ENCODE data around the gene STUB1.

Gene STUB1

GRCh38 chr16:715477-716199, 35.4 kb downstream of the STUB1 start (continued):
- TF ChIP-seq CSRNP3 (CRISPR knock-in tag; IDR thresholded peaks at IDR 0.05) (no peak), CSDC2 (CRISPR knock-in tag; IDR thresholded peaks at IDR 0.05) (no peak), ZFP3 (CRISPR knock-in tag; IDR thresholded peaks at IDR 0.05) (no peak), ISL1 (CRISPR knock-in tag; IDR thresholded peaks at IDR 0.05) (no peak), OSR1 (CRISPR knock-in tag; IDR thresholded peaks at IDR 0.05) (no peak), ZC3H10 (CRISPR knock-in tag; IDR thresholded peaks at IDR 0.05) (no peak), ZNF70 (CRISPR knock-in tag; IDR thresholded peaks at IDR 0.05) (no peak)

DNA sequence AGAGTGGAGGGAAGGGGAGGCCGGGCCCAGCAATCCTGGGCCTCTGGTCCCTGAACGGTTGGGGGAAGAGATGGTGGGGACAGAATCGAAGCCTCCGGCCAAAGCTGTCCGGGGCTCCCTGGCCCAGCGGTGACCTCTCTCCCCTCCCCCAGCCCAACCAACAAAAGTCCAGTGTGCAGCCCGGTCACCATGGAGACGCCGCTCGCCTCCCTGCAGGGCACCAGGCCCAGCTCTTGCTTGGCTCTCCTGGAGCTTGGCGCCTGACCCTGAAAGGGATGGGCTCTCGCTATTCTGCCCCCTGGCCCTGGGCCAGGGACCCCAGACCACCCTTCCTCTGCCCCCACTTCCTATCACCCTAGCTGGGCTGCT, 36.0 kb downstream of the STUB1 start:
- peak; percentile 3; the same call in 2 of the 3 replicates for ATAC-seq
- TF ChIP-seq, protein P1, sequence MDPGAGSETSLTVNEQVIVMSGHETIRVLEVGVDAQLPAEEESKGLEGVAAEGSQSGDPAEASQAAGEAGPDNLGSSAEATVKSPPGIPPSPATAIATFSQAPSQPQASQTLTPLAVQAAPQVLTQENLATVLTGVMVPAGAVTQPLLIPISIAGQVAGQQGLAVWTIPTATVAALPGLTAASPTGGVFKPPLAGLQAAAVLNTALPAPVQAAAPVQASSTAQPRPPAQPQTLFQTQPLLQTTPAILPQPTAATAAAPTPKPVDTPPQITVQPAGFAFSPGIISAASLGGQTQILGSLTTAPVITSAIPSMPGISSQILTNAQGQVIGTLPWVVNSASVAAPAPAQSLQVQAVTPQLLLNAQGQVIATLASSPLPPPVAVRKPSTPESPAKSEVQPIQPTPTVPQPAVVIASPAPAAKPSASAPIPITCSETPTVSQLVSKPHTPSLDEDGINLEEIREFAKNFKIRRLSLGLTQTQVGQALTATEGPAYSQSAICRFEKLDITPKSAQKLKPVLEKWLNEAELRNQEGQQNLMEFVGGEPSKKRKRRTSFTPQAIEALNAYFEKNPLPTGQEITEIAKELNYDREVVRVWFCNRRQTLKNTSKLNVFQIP (CRISPR knock-in tag; IDR thresholded peaks at IDR 0.05; ENCODE audit: borderline replicate concordance, low read depth), result no peak
- TF ChIP-seq RARB (CRISPR knock-in tag; IDR thresholded peaks at IDR 0.05) (no peak), ZC3H10 (CRISPR knock-in tag; IDR thresholded peaks at IDR 0.05) (no peak), ZFP30 (CRISPR knock-in tag; IDR thresholded peaks at IDR 0.05) (no peak), ZFP3 (CRISPR knock-in tag; IDR thresholded peaks at IDR 0.05) (no peak), ZNF565 (CRISPR knock-in tag; conservative IDR thresholded peaks at IDR 0.05; ENCODE audit: low read depth) (no peak)

DNA sequence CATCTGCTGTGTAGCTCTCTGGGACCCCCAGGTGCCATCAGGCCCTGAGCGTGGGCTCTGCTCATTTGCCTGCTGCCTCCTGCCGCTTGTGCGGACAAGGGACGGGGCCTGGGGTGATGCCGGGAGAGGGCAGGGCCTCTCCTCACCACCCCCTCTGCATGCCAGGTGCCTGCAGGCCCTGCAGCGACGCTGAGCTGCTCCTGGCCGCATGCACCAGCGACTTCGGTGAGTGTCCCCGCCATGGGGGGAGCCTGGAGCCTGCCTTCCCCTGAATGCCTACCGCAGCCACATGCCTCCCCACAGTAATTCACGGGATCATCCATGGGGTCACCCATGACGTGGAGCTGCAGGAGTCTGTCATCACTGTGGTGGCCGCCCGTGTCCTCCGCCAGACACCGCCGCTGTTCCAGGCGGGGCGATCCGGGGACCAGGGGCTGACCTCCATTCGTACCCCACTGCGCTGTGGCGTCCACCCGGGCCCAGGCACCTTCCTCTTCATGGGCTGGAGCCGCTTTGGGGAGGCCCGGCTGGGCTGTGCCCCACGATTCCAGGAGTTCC, 36.6 kb downstream of the STUB1 start:
- no peak for ATAC-seq

More for the DNA sequence above, 36.6 kb downstream of the STUB1 start:
- TF ChIP-seq ARNTL (CRISPR knock-in tag; IDR thresholded peaks at IDR 0.05; ENCODE audit: borderline replicate concordance, low read depth), result no peak
- no peak for TF ChIP-seq GLIS3 (CRISPR knock-in tag; IDR thresholded peaks at IDR 0.05)
- TF ChIP-seq TCF4 (CRISPR knock-in tag; IDR thresholded peaks at IDR 0.05; ENCODE audit: borderline replicate concordance), result no peak
- no peak for TF ChIP-seq ZFP30 (CRISPR knock-in tag; IDR thresholded peaks at IDR 0.05)
- TF ChIP-seq ZNF70 (CRISPR knock-in tag; IDR thresholded peaks at IDR 0.05), result no peak
- TF ChIP-seq PATZ1 (CRISPR knock-in tag; IDR thresholded peaks at IDR 0.05; ENCODE audit: borderline replicate concordance), result no peak
- no peak for TF ChIP-seq ZC3H10 (CRISPR knock-in tag; IDR thresholded peaks at IDR 0.05)
- TF ChIP-seq ZFP3 (CRISPR knock-in tag; IDR thresholded peaks at IDR 0.05), result no peak
- TF ChIP-seq, protein P2, sequence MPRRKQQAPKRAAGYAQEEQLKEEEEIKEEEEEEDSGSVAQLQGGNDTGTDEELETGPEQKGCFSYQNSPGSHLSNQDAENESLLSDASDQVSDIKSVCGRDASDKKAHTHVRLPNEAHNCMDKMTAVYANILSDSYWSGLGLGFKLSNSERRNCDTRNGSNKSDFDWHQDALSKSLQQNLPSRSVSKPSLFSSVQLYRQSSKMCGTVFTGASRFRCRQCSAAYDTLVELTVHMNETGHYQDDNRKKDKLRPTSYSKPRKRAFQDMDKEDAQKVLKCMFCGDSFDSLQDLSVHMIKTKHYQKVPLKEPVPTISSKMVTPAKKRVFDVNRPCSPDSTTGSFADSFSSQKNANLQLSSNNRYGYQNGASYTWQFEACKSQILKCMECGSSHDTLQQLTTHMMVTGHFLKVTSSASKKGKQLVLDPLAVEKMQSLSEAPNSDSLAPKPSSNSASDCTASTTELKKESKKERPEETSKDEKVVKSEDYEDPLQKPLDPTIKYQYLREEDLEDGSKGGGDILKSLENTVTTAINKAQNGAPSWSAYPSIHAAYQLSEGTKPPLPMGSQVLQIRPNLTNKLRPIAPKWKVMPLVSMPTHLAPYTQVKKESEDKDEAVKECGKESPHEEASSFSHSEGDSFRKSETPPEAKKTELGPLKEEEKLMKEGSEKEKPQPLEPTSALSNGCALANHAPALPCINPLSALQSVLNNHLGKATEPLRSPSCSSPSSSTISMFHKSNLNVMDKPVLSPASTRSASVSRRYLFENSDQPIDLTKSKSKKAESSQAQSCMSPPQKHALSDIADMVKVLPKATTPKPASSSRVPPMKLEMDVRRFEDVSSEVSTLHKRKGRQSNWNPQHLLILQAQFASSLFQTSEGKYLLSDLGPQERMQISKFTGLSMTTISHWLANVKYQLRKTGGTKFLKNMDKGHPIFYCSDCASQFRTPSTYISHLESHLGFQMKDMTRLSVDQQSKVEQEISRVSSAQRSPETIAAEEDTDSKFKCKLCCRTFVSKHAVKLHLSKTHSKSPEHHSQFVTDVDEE (CRISPR knock-in tag; IDR thresholded peaks at IDR 0.05), result no peak
- no peak for TF ChIP-seq RARB (CRISPR knock-in tag; IDR thresholded peaks at IDR 0.05)

Measured in SK-N-SH treated with all-trans-retinoic acid at 6 μM for 48 hours (cell line).